HG03103 (cell line): ENCODE results near the gene CHST2.
"Not testable (repeated sequence)": the region's sequence is repeated elsewhere in the genome, so short reads cannot be mapped to it uniquely, and the experiment has no call there.

ENCODE experiments used
- ATAC-seq: cut with Tn5 transposase; IDR thresholded peaks from one replicate; pipeline ENCODE4 v1.9.1; 2021; ENCODE audit warnings: low read depth; ENCODE audit not compliant: unreplicated experiment

The CHST2 gene, protein sequence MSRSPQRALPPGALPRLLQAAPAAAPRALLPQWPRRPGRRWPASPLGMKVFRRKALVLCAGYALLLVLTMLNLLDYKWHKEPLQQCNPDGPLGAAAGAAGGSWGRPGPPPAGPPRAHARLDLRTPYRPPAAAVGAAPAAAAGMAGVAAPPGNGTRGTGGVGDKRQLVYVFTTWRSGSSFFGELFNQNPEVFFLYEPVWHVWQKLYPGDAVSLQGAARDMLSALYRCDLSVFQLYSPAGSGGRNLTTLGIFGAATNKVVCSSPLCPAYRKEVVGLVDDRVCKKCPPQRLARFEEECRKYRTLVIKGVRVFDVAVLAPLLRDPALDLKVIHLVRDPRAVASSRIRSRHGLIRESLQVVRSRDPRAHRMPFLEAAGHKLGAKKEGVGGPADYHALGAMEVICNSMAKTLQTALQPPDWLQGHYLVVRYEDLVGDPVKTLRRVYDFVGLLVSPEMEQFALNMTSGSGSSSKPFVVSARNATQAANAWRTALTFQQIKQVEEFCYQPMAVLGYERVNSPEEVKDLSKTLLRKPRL

DNA sequence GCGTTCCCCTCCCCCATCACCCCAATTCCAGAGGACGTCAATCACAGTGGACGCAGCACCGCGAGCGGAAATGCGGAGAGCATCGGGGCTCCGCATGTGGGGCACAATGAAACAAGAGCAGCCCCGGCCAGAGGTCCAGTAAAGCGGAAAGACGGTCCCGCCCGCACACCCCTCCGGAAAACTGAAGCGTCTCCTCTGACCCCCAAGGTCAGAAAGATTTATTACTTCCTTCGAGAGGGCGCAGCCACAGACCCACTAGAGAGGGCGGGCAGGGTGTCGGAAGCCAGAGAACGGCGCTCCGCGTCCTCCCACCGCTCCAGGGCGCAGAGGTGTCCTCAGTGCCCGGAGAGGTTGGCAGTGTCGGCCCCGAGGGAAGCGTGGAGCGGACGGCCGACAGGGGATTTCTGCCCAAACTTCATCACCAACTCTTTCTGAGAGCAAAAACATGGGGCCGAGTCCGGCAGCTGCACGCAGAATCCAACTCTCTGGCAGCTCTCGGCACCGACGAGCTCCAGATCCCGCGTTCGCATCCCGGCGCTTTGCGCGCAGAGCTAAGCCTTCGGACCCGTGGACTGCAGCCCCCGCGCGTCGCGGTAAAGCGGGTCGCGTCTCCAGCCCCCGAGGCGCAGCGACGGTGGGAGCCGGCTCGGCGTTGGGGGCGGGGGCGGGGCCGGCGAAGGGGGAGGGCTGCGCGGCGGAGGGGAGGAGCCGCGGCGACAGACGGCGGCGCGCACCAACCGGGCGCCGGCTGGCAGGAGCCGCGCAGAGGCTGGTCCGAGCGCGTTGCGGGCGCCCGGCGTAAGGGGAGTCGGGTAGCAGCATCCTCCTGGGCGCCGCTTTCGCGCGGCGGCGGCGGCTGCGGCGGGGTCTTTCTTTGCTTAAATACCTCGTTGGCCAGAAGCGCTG is at the start of gene CHST2:
Gene CHST2, plus strand, starts transcription at position 763 of the 906 bp plus-strand sequence. CDS start 1,046 bp downstream, outside the sequence.
- peak; percentile 70 for ATAC-seq

- no peak for ATAC-seq
Measured at GRCh38 chr3:143070977-143071551, 48.5 kb upstream of the CHST2 start.

GRCh38 chr3:143071776-143072175 is 47.8 kb upstream of the CHST2 start:
- ATAC-seq = no peak

DNA sequence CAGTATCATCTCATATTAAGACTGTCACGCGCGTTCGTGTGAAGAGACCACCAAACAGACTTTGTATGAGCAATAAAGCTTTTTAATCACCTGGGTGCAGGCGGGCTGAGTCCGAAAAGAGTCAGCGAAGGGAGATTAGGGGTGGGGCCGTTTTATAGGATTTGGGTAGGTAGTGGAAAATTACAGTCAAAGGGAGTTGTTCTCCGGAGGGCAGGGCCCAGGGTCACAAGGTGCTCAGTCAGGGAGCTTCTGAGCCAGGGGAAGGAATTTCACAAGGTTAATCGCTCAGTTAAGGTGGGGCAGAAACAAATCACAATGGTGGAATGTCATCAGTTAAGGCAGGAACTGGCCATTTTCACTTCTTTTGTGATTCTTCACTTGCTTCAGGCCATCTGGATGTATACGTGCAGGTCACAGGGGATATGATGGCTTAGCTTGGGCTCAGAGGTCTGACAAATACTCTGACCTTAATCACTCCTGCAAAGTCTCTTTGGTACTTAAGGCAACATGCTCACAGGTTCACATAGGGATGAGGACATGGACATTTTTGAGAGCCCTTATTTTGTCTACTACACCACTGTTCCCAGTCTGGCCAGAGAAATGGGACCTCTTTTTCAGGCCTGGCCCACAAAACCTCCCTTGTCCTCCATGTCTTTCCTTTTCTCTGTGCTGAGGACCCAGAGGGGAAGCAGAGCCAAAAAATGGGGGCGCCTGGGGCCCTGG is 47.1 kb upstream of the CHST2 start:
- ATAC-seq = not testable (repeated sequence)

- not testable (repeated sequence) for ATAC-seq
Measured at GRCh38 chr3:143073541-143073940, 46.0 kb upstream of the CHST2 start.

DNA sequence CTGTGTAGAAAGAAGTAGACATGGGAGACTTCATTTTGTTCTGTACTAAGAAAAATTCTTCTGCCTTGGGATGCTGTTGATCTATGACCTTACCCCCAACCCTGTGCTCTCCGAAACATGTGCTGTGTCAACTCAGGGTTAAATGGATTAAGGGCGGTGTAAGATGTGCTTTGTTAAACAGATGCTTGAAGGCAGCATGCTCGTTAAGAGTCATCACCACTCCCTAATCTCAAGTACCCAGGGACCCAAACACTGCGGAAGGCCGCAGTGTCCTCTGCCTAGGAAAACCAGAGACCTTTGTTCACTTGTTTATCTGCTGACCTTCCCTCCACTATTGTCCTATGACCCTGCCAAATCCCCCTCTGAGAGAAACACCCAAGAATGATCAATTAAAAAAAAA is 45.6 kb upstream of the CHST2 start:
- not testable (repeated sequence) for ATAC-seq

GRCh38 chr3:143078883-143079282 is 40.7 kb upstream of the CHST2 start:
- no peak for ATAC-seq

DNA sequence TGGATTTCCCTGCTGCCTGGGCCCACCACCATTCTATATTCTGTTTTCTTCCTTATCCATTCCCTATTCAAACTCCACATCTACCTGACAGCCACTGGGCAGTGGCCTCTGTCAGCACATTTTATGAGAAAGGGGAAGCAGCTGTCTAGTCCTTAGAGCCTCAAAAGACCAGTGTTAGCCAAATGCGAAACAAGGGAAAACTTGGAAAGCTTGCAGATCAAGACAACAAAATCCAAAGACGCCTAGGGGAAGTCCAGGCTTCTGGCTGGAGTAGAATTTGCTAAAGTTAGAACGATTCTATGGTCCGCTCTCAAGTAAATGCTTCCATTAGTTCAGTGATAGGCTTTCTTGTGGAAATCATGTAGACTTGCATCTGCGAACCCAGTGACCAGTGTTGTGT is 39.4 kb upstream of the CHST2 start:
- ATAC-seq = no peak

DNA sequence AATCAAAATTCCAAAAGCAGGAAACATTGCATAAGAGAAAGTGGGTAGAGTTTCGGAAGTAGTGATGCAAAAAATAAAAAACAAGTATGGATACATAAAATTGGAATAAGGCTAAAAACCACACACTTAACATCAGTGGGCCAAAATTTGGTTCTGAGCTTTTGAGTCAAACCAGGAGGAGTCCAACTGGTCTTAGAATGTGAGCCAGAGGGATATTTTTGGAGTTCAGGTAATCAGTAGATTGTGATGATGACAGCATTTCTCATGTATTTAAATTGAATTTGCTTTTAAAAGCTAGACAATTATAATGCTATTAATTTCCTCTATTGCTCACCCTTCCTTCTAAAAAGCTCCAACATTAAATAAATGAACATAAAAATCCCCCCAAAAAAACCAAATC is 38.2 kb upstream of the CHST2 start:
- no peak for ATAC-seq

- peak; percentile 72 for ATAC-seq
Measured at GRCh38 chr3:143081844-143082778, 37.5 kb upstream of the CHST2 start.

GRCh38 chr3:143083781-143084180 is 35.8 kb upstream of the CHST2 start:
- no peak for ATAC-seq

DNA sequence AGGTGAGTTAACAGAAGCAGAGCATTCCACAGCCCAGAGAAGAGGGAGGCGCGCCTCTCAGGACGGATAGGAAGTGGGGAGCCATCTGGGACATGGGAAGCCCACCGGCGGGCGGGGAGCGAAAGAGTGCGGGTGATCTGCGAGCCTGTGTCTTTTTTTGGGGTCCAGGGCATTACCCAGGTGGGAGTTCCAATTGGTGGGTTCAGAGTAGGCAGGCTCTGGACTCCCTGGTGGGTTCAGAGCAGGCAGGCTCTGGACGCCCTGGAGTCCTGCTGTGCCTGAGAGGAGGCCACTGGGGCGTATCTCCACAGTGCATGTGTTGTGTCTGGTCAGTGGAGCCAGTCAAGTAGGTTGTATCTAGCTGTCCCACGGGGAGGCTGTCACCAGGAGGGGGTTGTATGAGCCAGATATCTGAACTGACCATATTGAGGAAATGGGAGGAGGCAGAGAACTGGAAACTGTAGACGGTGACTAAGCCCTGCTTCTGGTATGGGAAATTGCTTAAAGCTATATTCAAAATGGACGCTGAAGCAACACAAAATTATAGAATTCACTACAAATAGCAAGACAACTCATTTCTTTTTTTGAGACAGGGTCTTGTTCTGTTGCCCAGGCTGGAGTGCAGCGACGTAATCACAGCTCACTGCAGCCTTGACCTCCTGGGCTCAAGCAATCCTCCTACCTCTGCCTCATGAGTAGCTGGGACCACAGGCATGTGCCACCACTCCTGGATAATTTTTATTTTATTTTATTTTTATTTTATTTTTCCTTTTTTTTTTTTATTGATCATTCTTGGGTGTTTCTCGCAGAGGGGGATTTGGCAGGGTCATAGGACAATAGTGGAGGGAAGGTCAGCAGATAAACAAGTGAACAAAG is 34.5 kb upstream of the CHST2 start:
- peak; percentile 57 for ATAC-seq

DNA sequence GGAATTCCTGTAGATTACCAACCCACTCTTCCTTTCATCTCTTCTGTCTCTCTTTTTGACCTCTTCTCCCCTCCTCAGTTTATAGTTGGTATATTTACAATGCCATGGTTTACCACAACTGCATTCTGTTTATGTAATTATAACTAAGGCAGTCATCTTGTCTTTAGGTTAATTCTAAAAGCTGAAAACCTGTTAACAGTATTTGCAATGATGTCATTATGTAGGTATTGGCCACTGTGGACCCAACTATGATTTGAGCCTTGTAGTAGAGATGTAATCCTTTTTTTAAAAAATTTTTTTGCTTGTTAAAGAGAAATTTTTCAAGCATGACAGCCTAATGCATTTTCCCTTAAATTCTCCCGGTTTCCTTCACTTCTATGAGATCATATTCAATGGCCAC is 30.7 kb upstream of the CHST2 start:
- no peak for ATAC-seq

DNA sequence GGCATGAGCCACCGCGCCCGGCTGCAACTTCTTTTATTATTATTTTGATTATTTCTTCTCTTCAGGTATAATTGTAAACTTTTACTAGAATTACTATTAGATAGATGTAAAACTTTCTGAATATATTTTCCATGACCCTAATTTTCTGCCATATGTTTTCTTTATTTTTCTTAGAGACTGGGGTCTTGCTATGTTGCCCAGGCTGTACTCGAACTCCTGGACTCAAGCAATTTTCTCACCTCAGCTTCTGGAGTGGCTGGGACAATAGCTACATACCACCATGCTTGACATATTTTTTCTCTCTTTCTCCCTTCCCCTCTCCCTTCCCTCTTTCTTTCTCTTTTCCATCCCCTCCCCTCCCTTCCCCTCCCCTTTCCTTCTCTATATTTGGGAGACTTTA is 29.6 kb upstream of the CHST2 start:
- ATAC-seq = no peak

GRCh38 chr3:143090486-143090885 is 29.1 kb upstream of the CHST2 start:
- no peak for ATAC-seq

GRCh38 chr3:143090976-143091837 is 28.4 kb upstream of the CHST2 start:
- ATAC-seq = no peak

DNA sequence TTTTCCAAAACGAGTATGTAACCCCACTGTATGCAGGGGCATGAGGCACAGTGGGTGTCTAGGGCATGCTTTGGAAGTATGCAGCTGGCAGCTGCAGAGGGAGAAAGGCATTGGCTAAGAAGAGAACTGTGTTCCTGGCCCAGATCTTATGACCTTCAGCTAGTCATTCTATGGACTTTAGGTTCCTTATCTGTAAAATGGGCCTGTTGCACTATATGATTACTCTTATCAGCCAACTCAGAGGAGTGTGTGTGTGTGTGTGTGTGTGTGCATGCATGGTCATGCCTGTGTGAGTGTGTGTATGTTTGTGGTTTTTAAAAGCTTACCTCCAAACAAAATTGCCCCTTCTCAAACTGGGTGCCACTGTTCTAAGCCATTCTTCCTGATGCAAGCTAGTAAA is 27.4 kb upstream of the CHST2 start:
- ATAC-seq = no peak
